ENCODE data around the gene SHROOM3.

GRCh38 chr4:76590798-76591281 lies 155.8 kb downstream of the SHROOM3 start:
- TF ChIP-seq POLR2AphosphoS5 (IDR thresholded peaks at IDR 0.05): no peak
- TF ChIP-seq, protein P1, sequence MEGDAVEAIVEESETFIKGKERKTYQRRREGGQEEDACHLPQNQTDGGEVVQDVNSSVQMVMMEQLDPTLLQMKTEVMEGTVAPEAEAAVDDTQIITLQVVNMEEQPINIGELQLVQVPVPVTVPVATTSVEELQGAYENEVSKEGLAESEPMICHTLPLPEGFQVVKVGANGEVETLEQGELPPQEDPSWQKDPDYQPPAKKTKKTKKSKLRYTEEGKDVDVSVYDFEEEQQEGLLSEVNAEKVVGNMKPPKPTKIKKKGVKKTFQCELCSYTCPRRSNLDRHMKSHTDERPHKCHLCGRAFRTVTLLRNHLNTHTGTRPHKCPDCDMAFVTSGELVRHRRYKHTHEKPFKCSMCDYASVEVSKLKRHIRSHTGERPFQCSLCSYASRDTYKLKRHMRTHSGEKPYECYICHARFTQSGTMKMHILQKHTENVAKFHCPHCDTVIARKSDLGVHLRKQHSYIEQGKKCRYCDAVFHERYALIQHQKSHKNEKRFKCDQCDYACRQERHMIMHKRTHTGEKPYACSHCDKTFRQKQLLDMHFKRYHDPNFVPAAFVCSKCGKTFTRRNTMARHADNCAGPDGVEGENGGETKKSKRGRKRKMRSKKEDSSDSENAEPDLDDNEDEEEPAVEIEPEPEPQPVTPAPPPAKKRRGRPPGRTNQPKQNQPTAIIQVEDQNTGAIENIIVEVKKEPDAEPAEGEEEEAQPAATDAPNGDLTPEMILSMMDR (IDR thresholded peaks at IDR 0.05): no peak

Data from stomach (tissue), 4 donors.